HepG2 (cell line): ENCODE data around the gene UBE2Q1. TPM values are rescaled to one million over a fixed set of nuclear protein-coding genes. Genes with fewer than 3 reads are reported as not detected.

Source experiments
- ARNT ChIP-seq: fragments of 450-650 bp; IDR thresholded peaks from 2 replicates; pipeline ENCODE4 v1.6.1; 2017
- KLF13 ChIP-seq: sonication (generic); formaldehyde crosslinking; IDR thresholded peaks from 2 replicates; pipeline ENCODE4 v1.4.0; 2020; ENCODE audit warnings: mild to moderate bottlenecking, missing genetic modification reagents
- MLLT10 ChIP-seq: sonication (generic); formaldehyde crosslinking; IDR thresholded peaks from 2 replicates; pipeline ENCODE4 v1.4.0; 2020; ENCODE audit warnings: missing genetic modification reagents
- NFYC ChIP-seq: IDR thresholded peaks from 2 replicates; pipeline ENCODE4 v1.6.1; 2016; ENCODE audit warnings: missing genetic modification reagents, missing compliant biosample characterization
- REL ChIP-seq: sonication (generic); formaldehyde crosslinking; conservative IDR thresholded peaks from 2 replicates; pipeline ENCODE4 v1.8.0; 2022; ENCODE audit warnings: mild to moderate bottlenecking, missing genetic modification reagents, moderate library complexity
- SNAPC2 ChIP-seq: sonication (generic); formaldehyde crosslinking; IDR thresholded peaks from 2 replicates; pipeline ENCODE4 v1.8.1; 2022; ENCODE audit warnings: mild to moderate bottlenecking, missing genetic modification reagents
- TAF15 ChIP-seq: fragments of 200-400 bp; formaldehyde crosslinking; IDR thresholded peaks from one replicate; pipeline ENCODE4 v1.6.1; 2018; ENCODE audit warnings: mild to moderate bottlenecking, low read depth, low read length; ENCODE audit not compliant: poor library complexity, severe bottlenecking
- ZMYM3 ChIP-seq: sonication (generic); formaldehyde crosslinking; IDR thresholded peaks from 2 replicates; pipeline ENCODE4 v1.5.1; 2020; ENCODE audit warnings: mild to moderate bottlenecking, missing genetic modification reagents
- ZNF451 ChIP-seq: sonication (generic); formaldehyde crosslinking; IDR thresholded peaks from 2 replicates; pipeline ENCODE4 v1.5.0; 2020; ENCODE audit warnings: mild to moderate bottlenecking, missing genetic modification reagents
- ZNF496 ChIP-seq: sonication (generic); formaldehyde crosslinking; IDR thresholded peaks from 2 replicates; pipeline ENCODE4 v1.8.1; 2023; ENCODE audit warnings: mild to moderate bottlenecking, moderate library complexity, missing genetic modification reagents; ENCODE audit not compliant: insufficient replicate concordance
- ZNF501 ChIP-seq: sonication (generic); formaldehyde crosslinking; IDR thresholded peaks from 2 replicates; pipeline ENCODE4 v1.5.1; 2020; ENCODE audit warnings: mild to moderate bottlenecking, moderate library complexity, missing genetic modification reagents
- ZNF614 ChIP-seq: IDR thresholded peaks from 2 replicates; pipeline ENCODE4 v1.6.1; 2018; ENCODE audit warnings: missing biosample characterization, missing genetic modification reagents, inconsistent platforms, borderline replicate concordance
- ZNF687 ChIP-seq: sonication (generic); formaldehyde crosslinking; IDR thresholded peaks from 2 replicates; pipeline ENCODE4 v1.5.1; 2020; ENCODE audit warnings: mild to moderate bottlenecking, missing genetic modification reagents, moderate library complexity
- ZNF710 ChIP-seq: sonication (generic); formaldehyde crosslinking; IDR thresholded peaks from 2 replicates; pipeline ENCODE4 v1.5.0; 2020; ENCODE audit warnings: mild to moderate bottlenecking, missing genetic modification reagents, borderline replicate concordance
- polyA plus RNA-seq, 8 experiments: library from polyadenylated mRNA; depleted of rRNA in 3 of 8; stranded (reverse) in 7 of 8; unstranded in 1 of 8; fragments of >200 nt; fragmentation: Illumina TruSeq in 4 of 8; extraction: Trizol in 4 of 8; gene quantifications; 2 replicates each; pipeline versions ENCODE4 v1.2.1 to v1.2.3, GENCODE V29; 2011 to 2016; ENCODE audit warnings: low read depth in 4 of 8, missing spikeins in 1 of 8, mixed read lengths in 1 of 8; ENCODE audit not compliant: insufficient read depth in 1 of 8
- total RNA-seq, 5 experiments: library from RNA; depleted of rRNA; stranded (reverse); fragments of >200 nt; fragmentation: Illumina TruSeq; extraction: Trizol; gene quantifications; 2 replicates each; pipeline ENCODE4 v1.2.3, GENCODE V29; 2016; ENCODE audit warnings: low read depth in 1 of 5
- TF ChIP-seq, protein P1 (sequence below): sonication (generic); formaldehyde crosslinking; IDR thresholded peaks from 2 replicates; pipeline ENCODE4 v1.5.0; 2020; ENCODE audit warnings: missing genetic modification reagents, mild to moderate bottlenecking, borderline replicate concordance
- TF ChIP-seq, protein P2 (sequence below): sonication (generic); formaldehyde crosslinking; IDR thresholded peaks from 2 replicates; pipeline ENCODE4 v1.4.0; 2020; ENCODE audit warnings: mild to moderate bottlenecking, missing genetic modification reagents

The UBE2Q1 gene
- total and polyA plus RNA-seq, 2 of the 13 experiments (the other 11 are each of a cell fraction or from before 2014, with no cell fraction given): 11.7 to 41.7 TPM

- TF ChIP-seq ZNF451 (CRISPR knock-in tag) (peak; percentile 96), ZNF710 (CRISPR knock-in tag) (no peak), ZNF496 (no peak), SNAPC2 (CRISPR knock-in tag) (peak; percentile 90), NFYC (peak; percentile 25; the same call in 1 of the 2 replicates), ZNF687 (CRISPR knock-in tag) (peak; percentile 82), ZMYM3 (CRISPR knock-in tag) (no peak), TAF15 (no peak), KLF13 (CRISPR knock-in tag) (no peak), ZNF614 (peak; percentile 76; the same call in 1 of the 2 replicates), ARNT (no peak), MLLT10 (CRISPR knock-in tag) (no peak), REL (CRISPR knock-in tag) (peak; percentile 95), ZNF501 (peak; percentile 89)
- TF ChIP-seq, protein P1, sequence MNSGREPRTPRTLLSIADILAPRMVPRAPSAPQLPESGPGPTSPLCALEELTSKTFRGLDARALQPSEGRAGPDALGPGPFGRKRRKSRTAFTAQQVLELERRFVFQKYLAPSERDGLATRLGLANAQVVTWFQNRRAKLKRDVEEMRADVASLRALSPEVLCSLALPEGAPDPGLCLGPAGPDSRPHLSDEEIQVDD: peak; percentile 96; the same call in 1 of the 2 replicates
- TF ChIP-seq, protein P2, sequence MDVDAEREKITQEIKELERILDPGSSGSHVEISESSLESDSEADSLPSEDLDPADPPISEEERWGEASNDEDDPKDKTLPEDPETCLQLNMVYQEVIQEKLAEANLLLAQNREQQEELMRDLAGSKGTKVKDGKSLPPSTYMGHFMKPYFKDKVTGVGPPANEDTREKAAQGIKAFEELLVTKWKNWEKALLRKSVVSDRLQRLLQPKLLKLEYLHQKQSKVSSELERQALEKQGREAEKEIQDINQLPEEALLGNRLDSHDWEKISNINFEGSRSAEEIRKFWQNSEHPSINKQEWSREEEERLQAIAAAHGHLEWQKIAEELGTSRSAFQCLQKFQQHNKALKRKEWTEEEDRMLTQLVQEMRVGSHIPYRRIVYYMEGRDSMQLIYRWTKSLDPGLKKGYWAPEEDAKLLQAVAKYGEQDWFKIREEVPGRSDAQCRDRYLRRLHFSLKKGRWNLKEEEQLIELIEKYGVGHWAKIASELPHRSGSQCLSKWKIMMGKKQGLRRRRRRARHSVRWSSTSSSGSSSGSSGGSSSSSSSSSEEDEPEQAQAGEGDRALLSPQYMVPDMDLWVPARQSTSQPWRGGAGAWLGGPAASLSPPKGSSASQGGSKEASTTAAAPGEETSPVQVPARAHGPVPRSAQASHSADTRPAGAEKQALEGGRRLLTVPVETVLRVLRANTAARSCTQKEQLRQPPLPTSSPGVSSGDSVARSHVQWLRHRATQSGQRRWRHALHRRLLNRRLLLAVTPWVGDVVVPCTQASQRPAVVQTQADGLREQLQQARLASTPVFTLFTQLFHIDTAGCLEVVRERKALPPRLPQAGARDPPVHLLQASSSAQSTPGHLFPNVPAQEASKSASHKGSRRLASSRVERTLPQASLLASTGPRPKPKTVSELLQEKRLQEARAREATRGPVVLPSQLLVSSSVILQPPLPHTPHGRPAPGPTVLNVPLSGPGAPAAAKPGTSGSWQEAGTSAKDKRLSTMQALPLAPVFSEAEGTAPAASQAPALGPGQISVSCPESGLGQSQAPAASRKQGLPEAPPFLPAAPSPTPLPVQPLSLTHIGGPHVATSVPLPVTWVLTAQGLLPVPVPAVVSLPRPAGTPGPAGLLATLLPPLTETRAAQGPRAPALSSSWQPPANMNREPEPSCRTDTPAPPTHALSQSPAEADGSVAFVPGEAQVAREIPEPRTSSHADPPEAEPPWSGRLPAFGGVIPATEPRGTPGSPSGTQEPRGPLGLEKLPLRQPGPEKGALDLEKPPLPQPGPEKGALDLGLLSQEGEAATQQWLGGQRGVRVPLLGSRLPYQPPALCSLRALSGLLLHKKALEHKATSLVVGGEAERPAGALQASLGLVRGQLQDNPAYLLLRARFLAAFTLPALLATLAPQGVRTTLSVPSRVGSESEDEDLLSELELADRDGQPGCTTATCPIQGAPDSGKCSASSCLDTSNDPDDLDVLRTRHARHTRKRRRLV (CRISPR knock-in tag): no peak
Observed at GRCh38 chr1:154567386-154568156, 9.1 kb upstream of the UBE2Q1 start, which contains the start of gene CHRNB2 (continued).
